GM20431 (cell line): Measurements from ENCODE around the gene CX3CR1.
"Not testable (repeated sequence)": the region's sequence is repeated elsewhere in the genome, so short reads cannot be mapped to it uniquely, and the experiment has no call there.

Experiments used
- in situ Hi-C: fragments of 300-500 bp; cut with MseI, MboI; formaldehyde crosslinking; loops from one replicate; pipeline ENCODE4 v1.15.0; 2020; ENCODE audit warnings: low sequenced_read_pairs; ENCODE audit not compliant: unreplicated experiment

Gene CX3CR1

DNA sequence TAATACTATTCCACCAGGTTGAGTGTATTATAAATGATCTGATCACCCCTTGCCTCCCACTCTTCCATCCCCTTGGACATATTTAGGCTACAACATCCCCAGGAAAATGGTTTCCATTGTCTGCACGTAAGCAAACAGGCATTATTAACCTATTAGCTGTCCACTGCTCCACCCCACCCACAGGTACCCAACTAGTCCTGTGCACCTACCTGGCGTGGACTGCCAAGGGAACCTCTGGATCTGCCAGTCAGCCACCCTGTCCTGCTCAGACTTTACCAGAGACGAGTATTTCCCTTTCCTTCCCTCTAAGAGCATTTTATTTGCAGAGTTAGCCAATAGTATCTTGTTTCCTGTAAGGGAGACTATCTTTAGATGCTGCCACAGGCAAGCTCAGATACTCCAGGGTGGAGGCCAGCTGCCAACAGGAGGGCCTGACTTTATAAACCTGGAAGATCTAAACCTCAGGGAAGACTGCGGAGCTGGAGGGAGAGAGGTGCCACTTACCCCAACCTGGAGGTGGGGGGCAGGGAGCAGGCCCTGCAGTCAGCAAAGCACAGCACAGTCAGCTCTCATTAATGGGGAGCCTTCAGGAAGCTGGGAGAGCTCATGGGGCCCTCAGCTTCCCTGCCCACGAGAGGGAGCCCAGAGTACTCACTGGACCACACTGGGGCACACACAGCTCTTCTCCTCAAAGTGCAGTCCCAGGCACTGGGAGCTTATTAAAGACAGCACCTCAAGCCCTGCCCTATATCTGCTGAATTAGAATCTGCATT lies at the start of gene CX3CR1:
Gene CX3CR1, minus strand, starts transcription at position 292 of the 773 bp plus-strand sequence. CDS start 13,527 bp downstream, outside the sequence.
- in situ Hi-C loops: loop anchor here (10.0 to 25.0 kb wide), 3 partner anchors 65 to 193 kb away; no protein-coding TSS in a partner anchor

- in situ Hi-C loops: no loop called here
Observed at GRCh38 chr3:39329493-39329892, 49.7 kb upstream of the CX3CR1 start, which contains the start of gene CCR8. Gene CCR8 (plus strand): TSS chr3:39329709. CDS start chr3:39332332, 2,623 bp downstream.

- in situ Hi-C loops: no loop called here
Observed at GRCh38 chr3:39327746-39328349, 48.0 kb upstream of the CX3CR1 start.

- in situ Hi-C loops: no loop called here
Observed at GRCh38 chr3:39327053-39327745, 47.4 kb upstream of the CX3CR1 start.

- in situ Hi-C loops: no loop called here
Observed at GRCh38 chr3:39325236-39325635, 45.4 kb upstream of the CX3CR1 start.

GRCh38 chr3:39323494-39323893 lies 43.7 kb upstream of the CX3CR1 start:
- in situ Hi-C loops: no loop called here

GRCh38 chr3:39322936-39323335 lies 43.1 kb upstream of the CX3CR1 start:
- in situ Hi-C loops: no loop called here

- in situ Hi-C loops: not testable (repeated sequence)
Observed at GRCh38 chr3:39322209-39322715, 42.4 kb upstream of the CX3CR1 start.

- in situ Hi-C loops: not testable (repeated sequence)
Observed at GRCh38 chr3:39321574-39321983, 41.7 kb upstream of the CX3CR1 start.

DNA sequence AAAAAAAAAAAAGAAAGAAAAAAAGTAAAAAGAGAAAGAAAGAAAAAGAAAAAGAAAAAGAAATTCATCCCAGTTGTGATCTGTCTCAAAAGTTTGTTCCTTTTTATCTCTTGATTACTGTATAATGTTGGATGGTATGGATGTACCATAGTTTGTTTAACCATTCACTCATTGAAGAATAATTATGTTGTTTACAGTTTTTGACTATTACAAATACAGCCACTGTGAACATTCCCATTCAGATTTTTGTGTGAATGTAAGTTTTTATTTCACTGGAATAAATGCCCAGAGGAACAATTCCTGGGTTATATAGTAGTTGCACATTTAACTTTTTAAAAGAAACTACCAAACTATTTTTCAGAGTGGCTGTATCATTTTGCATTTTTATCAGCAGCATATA lies 39.4 kb upstream of the CX3CR1 start:
- in situ Hi-C loops: no loop called here

DNA sequence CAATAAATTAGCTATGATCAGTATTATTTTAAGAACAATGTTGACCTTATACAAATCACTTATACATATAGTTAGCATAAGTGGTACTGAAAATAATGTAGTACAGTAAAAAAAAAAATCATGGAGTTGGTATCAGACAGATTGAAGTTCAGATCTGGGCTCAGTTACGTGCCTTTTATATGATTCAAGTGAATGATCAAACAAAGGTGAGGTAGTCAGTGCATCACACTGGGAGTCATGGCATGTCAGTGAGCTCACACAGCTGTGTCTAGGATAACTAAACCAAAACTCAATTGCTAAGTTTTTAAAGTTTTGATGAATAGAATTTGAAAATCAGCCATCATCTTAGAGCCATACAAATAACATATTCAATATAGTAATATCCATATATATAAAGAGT lies 38.5 kb upstream of the CX3CR1 start:
- in situ Hi-C loops: no loop called here

GRCh38 chr3:39317571-39318169 lies 37.8 kb upstream of the CX3CR1 start:
- in situ Hi-C loops: no loop called here

GRCh38 chr3:39315420-39315819 lies 35.6 kb upstream of the CX3CR1 start:
- in situ Hi-C loops: no loop called here

GRCh38 chr3:39313289-39313688 lies 33.5 kb upstream of the CX3CR1 start:
- in situ Hi-C loops: no loop called here

DNA sequence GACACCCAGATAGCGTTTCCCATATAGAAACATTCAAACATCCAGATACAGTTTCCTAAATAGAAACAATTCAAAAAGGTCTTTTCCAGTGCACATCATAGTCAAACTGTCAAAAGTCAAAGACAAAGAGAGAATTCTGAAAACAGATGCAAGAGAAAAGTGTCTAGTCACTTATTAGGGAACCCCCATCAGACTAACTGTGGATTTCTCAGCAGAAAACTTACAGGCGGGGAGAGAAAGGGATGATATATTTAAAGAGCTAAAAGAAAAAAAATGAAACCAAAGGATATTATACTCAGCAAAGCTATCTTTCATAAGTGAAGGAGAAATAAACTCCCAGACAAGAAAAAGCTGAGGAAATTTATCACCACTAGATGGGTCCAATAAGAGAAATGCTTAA lies 22.3 kb upstream of the CX3CR1 start:
- in situ Hi-C loops: no loop called here

- in situ Hi-C loops: loop anchor here (25.0 kb wide), 1 partner anchor 212 kb away; no protein-coding TSS in a partner anchor
Observed at GRCh38 chr3:39299279-39299678, 19.4 kb upstream of the CX3CR1 start.

GRCh38 chr3:39296197-39297077 lies 16.6 kb upstream of the CX3CR1 start:
- in situ Hi-C loops: loop anchor here (25.0 kb wide), 1 partner anchor 209 kb away; no protein-coding TSS in a partner anchor

GRCh38 chr3:39295184-39295775 lies 15.4 kb upstream of the CX3CR1 start:
- in situ Hi-C loops: loop anchor here (25.0 kb wide), 1 partner anchor 208 kb away; no protein-coding TSS in a partner anchor
